HT1080 (cell line): ENCODE data around the gene OXCT2. TPM values are rescaled to one million over a fixed set of nuclear protein-coding genes. Genes with fewer than 3 reads are reported as not detected.
"Not testable (repeated sequence)": the region's sequence is repeated elsewhere in the genome, so short reads cannot be mapped to it uniquely, and the experiment has no call there.

ENCODE experiments used
- DNase-seq: peaks from one replicate; pipeline ENCODE4 v3.0.0-alpha.2; 2015; ENCODE audit warnings: low read depth
- polyA plus RNA-seq, 2 experiments: library from polyadenylated mRNA; depleted of rRNA; stranded (reverse); fragments of >200 nt; gene quantifications; 2 replicates each; pipeline ENCODE4 v1.2.3, GENCODE V29; 2015
- total RNA-seq: library from RNA; depleted of rRNA; stranded (reverse); fragments of >200 nt; shearing (Covaris generic); gene quantifications from 2 replicates; pipeline ENCODE4 v1.2.3, GENCODE V29; 2014; rRNA removed

OXCT2 gene
- total RNA-seq: not detected in 2 replicates
- polyA plus RNA-seq (2015; cell fraction: cytosol; rRNA removed): 0.13 TPM in 1 of 2 replicates, not detected in the other
- polyA plus RNA-seq (2015; cell fraction: nucleus; rRNA removed): 0.08 and 0.23 TPM in 2 replicates

DNA sequence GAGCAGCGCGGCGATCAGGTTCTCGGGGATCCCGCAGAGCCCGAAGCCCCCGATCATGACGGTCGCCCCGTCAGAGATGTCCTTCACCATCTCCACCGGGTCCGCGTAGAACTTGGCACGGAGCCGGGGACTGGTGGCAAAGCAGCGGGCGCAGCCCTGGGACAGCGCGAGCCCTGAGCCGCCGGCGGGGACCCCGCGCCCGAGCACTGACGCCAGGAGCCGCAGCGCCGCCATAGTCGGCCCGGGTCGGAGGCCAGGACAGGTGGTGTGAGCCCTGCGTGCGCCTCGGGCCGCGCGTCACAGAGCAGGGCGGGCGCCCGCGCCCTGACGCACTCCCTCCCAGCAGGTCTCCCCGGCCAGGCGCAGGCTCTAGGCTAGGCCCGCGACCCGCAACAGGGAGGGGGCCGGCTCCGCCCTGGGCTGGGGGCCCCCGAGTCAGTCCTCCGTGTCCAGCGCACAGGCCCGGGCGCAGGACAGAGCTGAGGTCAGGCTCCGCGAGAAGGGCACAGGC lies at the start of gene OXCT2:
Gene OXCT2 (minus strand): TSS at position 327 of the 511 bp plus-strand sequence. CDS start 93 bp downstream, at position 234.
- DNase-seq: not testable (repeated sequence)

DNA sequence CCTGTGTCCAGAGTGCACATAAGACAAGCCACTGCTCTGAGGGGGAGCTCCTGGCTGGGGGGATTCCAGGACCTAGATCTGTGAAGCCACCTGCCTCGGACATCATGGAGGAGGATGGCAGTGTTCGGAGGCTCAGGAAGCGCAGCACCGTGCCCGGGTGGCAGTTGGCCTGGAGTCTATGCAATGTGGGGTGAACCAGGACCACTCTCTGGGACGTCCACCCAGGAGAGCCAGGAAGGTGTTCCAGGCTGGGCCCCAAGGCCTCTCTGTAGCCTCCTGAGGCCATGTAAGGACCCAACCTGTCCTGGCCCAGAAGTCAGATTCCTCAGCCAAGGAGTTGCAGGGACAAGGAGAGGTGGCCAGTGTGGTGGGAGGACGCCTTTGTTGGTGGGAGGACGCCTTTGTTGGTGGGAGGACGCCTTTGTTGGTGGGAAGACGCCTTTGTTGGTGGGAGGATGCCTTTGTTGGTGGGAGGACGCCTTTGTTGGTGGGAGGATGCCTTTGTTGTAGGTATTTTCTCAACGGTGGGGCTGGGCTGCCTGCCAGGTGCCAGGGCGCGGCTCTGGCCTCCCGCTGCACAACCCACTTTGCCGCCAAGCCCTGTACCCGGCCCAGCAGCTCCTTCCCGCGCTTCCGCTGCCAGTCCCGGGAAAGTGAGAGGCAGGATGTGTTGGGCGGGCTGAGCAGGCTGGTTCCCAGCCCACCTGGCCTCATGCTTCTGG lies 48.1 kb upstream of the OXCT2 start:
- DNase-seq: peak; percentile 15

DNA sequence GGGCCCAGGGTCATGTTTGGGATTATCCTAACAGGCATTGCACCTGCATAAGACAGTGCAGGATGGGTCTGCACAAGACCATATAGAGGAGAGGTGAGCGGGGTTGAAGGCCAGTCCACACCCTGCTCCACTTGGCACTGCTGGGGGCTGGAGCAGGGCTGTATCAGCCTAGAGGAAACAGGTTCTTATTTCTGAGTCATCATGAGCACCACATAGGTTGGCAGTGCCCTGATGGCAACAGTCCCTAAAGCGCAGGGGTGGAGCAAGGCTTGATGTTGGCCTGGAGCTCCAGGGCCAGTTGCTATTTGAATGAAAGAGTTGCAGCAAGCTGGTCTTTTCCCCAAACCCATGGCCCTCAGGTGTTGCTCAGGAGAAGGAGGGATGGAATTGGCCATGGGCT lies 47.3 kb upstream of the OXCT2 start:
- DNase-seq: no peak

DNA sequence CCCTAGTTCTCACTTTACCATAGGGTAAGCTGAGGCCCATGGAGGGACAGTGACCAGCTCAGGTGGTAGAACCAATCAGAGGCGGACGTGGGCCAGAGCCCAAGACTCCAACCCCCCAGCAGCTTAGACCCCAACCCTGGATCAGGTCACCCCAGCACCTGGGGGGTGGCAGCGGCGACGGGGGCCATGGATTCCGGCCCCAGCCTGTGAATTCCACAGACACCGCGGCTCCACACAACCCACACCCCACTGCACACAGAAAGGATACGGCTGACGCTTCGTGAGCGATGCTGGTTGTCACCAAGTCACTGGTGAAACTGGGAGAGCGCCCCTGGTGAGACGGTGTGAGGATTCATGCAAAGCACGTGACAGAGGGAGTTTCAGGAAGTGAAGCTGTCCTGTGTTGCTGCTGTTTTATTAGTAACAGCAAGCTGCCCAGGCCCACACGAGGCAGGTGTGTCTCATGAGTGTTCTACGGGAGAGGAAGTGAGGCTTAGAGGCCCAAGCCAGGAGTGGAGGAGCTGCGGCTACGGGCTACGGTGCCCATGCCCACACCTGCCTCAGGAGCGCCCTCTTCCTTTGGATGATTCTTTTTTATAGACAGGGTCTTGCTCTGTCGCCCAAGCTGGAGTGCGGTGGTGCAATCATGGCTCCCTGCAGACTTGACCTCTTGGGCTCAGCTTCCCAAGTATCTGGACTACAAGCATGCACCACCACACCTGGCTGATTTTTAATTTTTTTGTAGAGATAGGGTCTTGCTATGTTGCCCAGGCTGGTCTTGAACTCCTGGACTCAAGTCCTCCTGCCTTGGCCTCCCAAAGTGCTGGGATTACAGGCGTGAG lies 46.2 kb upstream of the OXCT2 start:
- DNase-seq: peak; percentile 48

DNA sequence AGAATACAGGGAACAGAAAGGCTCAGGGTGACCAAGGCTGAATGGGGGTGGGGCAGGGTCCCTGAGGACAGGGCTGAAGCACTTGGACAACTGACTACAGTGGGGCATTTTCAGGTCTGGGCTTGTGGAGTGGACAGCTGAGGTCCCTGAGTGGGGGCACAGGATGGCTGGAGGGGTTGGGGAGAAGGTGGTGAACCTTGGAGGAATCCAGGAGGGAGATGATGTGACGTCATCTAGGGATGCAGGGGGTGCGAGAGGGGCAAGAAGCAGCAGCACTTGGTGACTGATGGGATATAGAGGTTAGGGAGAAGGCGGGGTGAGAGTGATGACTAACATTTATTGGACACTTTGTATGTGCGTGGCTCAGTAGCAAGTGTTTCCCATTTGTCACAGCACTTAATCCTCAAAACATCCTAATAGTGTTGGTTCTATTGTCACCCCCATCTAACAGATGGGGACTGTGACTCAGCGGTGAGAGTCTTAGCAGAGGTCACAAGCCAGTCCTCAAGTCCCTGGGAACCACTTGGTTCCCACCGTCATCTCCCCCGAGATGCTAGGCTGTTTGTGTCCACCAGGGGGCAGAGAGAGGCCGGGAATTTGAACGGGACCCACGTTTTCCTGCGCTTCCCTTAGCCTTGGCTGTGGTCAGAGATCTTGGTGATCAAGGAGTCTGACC lies 45.4 kb upstream of the OXCT2 start:
- peak; percentile 87 for DNase-seq

DNA sequence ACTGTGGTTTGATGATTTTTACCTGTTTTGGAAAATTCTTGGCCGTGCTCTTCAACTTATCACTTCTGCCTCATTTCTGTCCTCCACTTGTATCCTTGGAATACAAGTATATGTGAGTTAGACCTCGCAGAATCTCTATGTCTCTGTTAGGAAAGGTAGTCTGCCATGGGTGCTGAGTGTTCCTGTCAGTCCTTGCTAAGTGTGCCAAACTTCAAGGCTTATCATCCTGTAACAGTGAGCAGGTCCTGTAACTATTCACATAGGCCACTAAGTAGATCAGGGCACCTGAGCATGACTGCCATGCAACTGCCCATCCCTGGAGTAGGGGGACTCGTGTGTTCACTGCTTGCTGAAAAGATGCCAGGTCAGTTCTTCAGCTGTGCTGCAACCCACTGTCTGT lies 41.8 kb upstream of the OXCT2 start:
- no peak for DNase-seq

DNA sequence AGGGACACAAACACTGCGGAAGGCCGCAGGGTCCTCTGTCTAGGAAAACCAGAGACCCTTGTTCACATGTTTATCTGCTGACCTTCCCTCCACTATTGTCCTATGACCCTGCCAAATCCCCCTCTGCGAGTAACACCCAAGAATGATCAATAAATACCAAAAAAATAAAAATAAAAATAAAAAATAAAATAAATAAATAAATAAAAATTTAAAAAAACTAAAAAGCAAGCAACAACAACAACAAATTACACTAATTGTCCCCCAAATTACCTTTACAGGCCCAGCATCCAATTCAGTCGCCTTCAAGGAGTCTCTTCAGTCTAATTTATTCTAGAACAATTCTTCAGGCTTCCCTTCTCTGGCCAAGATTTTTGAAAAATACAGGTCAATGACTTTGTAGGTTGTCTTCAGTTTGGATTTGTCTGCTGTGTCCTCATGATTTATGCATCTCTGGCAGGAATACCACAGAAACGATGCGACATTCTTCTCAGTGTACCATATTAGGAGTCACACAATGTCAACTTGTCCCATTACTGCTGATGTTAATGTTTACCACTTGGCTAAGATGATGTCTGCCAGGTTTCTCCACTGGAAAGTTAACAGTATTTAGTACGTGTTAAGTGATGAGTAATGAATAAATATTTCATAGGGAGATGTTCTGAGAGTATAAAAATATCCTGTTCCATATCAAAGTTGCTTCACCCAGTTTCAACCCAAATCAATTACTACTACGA lies 37.8 kb upstream of the OXCT2 start:
- no peak for DNase-seq

DNA sequence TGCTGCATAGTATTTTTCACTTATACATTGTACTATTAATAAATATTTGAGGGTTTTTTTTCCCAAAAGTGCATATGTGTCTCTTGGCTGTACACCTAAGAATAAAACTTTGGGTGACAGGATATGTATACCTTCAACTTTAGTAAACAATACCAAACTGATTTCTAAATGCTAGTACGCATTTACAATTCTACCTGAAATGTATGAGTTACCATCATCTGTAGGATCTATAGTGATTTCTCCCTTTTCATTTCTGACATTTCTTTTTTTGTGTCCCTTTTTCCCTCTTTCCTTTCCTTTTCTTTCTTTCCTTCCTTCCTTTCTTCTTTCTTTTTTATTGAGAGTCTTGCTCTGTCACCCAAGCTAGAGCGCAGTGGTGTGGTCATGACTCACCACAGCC lies 34.2 kb upstream of the OXCT2 start:
- no peak for DNase-seq

DNA sequence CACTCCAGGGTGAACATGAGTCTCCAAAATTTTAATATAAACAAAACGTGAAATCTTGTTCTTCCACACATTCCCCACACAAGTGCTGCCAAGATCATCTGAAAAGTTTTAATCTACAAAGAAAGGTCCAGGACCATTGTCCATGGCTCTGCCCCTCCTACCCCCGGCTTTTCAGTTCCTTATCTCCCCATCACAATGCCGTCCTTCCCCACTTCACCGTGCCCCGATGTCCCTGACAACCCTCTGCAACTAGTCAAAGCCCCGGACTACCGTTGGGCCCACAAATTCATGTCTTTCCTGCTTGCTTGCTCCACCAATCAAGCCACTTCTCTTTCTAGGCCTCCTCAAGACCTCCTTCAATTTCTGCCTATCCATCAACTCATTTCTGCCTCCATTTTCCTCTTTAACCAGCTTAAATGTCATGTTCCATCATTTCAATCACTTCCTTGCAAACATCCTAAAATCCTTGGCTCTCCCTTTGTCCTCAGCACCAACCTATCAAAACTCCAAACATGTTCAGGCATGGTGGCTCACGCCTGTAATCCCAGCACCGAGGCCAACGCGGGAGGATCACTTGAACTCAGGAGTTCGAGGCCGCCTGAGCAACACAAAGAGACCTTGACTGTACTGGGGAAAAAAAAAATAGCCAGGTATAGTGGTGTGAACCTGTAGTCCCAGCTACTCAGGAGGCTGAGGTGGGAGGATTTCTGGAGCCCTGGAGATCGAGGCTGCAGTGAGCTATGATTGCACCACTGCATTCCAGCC lies 31.5 kb upstream of the OXCT2 start:
- DNase-seq: no peak

DNA sequence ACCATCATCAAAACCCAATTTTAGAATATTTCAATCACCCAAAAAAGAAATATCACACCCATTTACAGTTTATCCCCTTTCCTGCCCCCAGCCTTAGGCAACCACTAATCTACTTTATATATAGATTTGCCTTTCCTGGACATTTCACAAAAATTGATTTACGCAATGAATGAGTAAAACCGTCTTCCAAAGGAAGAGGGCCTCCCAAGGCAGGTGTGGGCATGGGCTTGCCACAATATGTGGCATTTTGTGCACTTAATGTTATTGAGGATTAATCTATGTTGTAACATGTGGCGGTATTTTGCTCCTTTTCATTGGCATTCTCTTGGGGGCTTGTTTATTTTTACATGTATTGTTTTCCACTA lies 29.3 kb upstream of the OXCT2 start:
- no peak for DNase-seq

DNA sequence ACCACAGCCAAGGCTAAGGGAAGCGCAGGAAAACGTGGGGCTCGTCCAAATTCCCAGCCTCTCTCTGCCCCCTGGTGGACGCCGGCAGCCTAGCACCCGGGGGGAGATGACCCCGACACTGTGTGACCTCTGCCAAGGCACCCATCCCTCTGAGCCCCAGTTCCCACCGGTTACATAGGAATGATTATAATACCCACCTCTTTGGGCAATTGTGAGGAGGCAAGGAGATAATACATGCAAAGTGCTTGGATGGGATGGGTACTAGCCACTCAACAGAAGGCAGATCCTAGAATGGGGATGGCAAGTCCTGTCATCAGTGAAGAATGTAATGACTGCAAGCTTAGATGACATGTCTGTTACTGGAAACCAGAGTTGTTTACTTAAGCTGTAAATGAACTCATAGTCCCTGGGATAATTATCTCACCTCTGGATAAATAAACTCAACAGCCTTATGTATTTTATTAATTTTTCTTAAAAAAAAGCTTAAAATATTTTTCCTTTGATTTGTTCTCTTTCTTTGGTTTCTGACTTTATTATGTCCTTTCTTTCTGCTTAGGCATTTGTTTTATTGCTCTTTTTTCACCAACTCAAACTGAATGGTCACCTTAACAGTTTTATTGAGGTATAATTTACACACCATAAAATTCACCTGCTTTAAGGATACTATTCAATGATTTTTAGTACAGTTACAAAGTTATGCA lies 28.8 kb upstream of the OXCT2 start:
- DNase-seq: peak; percentile 84

DNA sequence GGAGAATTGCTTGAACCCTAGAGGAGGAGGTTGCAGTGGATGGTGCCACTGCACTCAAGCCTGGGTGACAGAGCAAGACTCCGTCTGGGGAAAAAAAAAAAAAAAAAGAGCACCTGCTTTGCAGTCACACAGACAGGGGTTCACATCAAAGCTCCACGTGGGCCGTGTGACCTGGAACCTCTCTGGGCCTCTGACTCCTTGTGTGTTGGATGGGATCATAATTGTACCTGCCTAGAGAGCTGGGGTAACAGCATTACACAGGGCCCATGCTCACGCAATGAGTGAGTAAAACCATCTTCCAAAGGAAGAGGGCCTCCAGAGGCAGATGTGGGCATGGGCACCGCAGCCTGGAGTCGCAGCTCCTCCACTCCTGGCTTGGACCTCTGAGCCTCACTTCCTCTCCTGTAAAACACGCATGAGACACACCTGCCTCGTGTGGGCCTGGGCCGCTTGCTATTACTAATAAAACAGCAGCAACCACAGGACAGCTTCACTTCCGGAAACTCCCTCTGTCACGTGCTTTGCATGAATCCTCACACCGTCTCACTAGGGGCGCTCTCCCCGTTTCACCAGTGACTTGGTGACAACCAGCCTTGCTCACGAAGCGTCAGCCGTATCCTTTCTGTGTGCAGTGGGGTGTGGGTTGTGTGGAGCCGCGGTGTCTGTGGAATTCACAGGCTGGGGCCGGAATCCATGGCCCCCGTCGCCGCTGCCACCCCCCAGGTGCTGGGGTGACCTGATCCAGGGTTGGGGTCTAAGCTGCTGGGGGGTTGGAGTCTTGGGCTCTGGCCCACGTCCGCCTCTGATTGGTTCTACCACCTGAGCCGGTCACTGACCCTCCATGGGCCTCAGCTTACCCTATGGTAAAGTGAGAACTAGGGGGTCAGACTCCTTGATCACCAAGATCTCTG lies 28.0 kb upstream of the OXCT2 start:
- peak; percentile 85 for DNase-seq

DNA sequence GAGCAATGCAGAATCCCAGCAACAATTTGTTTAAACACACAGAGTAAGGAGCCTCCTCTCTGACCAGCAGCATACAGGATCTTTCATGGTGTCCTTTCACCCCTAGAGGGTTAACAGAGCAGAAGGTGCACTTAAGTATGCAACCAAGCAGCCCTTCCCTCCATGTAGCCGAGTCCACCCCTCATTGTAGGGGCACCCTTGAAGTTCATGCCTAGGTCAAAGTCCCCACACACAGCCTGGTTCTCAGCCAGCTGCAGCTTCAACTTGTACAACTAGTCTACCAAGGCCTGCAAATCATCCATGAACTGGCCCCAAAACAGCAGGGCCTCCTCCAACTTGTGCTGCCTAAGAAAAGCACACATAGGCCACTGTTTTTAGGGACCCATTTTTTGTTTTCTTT lies 24.5 kb upstream of the OXCT2 start:
- DNase-seq: no peak

DNA sequence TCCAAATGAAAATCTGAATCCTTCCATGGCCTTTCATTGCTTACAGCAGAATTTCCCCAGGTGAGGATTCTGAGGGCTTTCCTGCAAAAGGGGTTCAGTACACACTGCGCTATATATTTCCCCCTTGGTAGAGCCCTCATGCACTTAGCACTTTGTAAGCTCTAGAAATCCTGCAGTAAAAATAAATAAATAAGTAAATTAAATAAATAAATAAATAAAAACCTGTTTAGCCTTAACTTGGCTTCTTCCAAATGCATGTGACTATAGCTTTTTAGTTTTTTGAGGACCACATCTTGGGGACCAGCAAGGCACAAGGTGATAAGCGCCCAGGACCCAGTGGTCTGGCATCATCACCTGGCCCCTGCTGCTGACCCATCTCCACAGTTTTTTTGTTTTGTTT lies 20.7 kb upstream of the OXCT2 start:
- no peak for DNase-seq

DNA sequence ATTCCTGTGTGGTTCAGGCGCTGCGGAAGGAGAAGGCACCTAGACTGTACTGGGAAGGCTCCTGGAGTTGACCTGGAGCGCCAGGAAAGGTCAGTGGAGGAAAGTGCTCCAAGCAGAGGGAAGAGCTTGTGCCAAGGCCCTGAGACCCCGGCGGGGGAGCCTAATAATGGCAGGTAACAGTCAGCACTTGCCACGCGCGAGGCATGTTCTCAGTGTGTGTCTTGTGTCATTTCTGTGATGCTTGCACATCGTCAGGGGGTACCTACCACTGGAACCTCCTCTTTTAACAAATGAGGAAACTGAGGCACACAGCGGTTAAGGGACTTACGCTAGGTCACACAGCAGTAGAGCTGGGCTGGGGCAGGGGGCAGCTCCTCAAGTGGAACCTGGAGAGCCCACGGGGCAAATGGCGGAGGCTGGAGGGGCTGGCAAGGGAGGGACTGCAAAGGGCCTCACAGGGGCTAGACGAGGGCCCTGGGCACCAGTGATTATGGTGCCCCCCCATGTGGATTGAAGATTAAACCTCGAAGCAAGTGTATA lies 18.5 kb upstream of the OXCT2 start:
- no peak for DNase-seq

DNA sequence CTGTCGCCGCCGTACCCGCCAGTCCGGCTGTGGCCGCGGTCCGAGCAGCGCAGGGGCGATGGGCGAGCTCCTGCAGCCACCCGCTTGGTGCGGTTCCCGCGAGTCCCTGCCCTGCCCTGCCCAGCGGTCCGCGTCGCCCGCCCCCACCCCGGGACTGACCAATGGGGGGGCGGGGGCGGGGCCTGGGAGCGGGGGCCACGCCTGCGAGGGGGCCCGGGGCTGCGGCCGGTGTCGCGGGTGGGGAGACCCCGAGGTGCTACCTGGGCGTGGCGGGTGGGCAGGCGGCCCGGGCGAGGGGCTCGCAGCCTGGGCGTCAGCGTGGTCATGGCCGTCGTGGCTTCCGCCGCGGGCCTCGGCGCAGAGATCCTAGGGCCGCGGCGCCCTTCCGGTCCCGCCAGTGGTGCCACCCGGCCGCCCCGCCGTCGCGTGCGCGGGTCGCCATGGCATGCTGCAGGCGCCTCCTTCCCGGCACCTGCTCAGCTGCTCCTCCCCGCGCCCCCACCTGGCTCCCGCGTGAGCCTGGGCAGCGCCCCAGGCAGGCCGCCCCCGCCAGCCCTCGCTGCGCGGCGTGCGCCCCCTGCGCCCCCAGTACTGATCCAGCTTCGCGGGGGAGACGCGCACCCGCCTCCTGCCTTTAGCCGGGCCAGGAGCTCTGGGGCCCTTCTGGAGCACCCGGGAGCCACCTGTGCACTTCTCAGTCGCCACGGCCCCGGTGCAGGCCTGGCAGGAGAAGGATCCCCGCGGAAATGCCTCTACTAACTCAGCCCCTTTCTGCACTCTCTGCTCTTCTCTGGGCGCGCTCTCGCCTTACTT lies 17.8 kb upstream of the OXCT2 start, which contains the start of gene BMP8B:
Gene BMP8B (minus strand): TSS at position 108 of the 813 bp plus-strand sequence. CDS start 380 bp downstream, outside the sequence.
- no peak for DNase-seq

DNA sequence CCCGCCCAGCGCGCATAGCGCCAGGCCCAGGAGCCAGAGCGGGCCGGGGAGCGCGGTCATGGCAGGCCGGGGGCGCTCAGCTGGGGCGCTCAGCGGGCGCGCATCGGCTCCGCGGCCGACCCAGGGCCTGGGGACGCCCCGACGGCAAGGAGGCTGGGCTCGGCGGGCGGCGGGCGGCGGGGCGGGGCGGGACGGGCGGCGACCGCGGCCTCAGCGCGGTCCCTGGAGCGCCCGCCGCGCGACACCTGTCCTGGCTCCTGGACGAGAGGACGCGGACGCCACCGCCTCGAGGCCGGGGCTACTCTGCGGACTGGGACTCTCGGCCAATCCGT lies 17.2 kb upstream of the OXCT2 start:
- DNase-seq: no peak
